ENCODE results near the gene SMG9.

The SMG9 gene

GRCh38 chr19:43751466-43752220, 3.1 kb downstream of the SMG9 start:
- no peak for DNase-seq

- DNase-seq, result no peak
These were observed 4.9 kb downstream of the SMG9 start for GRCh38 chr19:43749898-43750297.

- no peak for DNase-seq
These were observed 5.6 kb downstream of the SMG9 start for GRCh38 chr19:43749152-43749551.

GRCh38 chr19:43748685-43749084, 6.1 kb downstream of the SMG9 start:
- no peak for DNase-seq

- DNase-seq, result no peak
These were observed 6.6 kb downstream of the SMG9 start for GRCh38 chr19:43748205-43748594.

- DNase-seq, result no peak
These were observed 7.1 kb downstream of the SMG9 start for GRCh38 chr19:43747557-43748204.

- DNase-seq, result no peak
These were observed 11.7 kb downstream of the SMG9 start for GRCh38 chr19:43743059-43743458.

- no peak for DNase-seq
These were observed 13.5 kb downstream of the SMG9 start for GRCh38 chr19:43741075-43741825.

- no peak for DNase-seq
These were observed 15.1 kb downstream of the SMG9 start for GRCh38 chr19:43739439-43740235.

- DNase-seq, result no peak
These were observed 16.0 kb downstream of the SMG9 start for GRCh38 chr19:43738780-43739211.

- no peak for DNase-seq
These were observed 18.8 kb downstream of the SMG9 start for GRCh38 chr19:43735957-43736356.

GRCh38 chr19:43735013-43735412, 19.7 kb downstream of the SMG9 start:
- no peak for DNase-seq

GRCh38 chr19:43731846-43732245, 22.9 kb downstream of the SMG9 start:
- no peak for DNase-seq

GRCh38 chr19:43731346-43731745, 23.4 kb downstream of the SMG9 start:
- no peak for DNase-seq

- DNase-seq, result no peak
These were observed 24.8 kb downstream of the SMG9 start for GRCh38 chr19:43729919-43730318.

- DNase-seq, result no peak
These were observed 27.2 kb downstream of the SMG9 start for GRCh38 chr19:43727593-43727853.

- no peak for DNase-seq
These were observed 27.8 kb downstream of the SMG9 start for GRCh38 chr19:43726736-43727592.

GRCh38 chr19:43725468-43725867, 29.3 kb downstream of the SMG9 start:
- DNase-seq, result no peak

- DNase-seq, result no peak
These were observed 29.9 kb downstream of the SMG9 start for GRCh38 chr19:43724896-43725295.

- DNase-seq, result no peak
These were observed 31.2 kb downstream of the SMG9 start for GRCh38 chr19:43723588-43723987.

GRCh38 chr19:43721469-43722048, 33.2 kb downstream of the SMG9 start:
- no peak for DNase-seq

- DNase-seq, result no peak
These were observed 33.8 kb downstream of the SMG9 start for GRCh38 chr19:43720936-43721335.

Measured in NK-92 treated with Interleukin-12 subunit alpha and Interleukin-12 subunit beta, amount 100 ng/mL, for 24 hours (cell line).